ENCODE data around the gene ENDOV.

DNA sequence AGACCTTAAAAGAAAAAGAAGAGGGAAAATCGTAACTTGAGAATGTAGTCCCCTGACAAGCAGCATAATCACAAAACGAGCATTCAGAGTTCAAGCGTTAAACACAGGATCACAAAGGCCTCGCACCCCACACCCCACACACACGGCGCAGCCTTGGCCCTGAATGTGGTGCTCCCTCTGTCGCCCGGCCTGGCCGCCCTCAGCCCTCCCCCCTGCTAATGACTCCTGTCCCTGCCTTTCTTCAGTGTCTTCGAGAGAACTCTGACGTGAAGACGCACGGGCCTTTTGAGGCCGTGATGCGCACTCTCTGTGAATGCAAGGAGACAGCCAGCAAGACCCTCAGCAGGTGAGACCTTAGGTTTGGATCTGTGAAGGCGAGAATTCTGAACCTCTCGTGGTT, 47.5 kb upstream of the ENDOV start:
- TF ChIP-seq EZH2phosphoT487 (IDR thresholded peaks at IDR 0.05; ENCODE audit: low read depth) = no peak
- TF ChIP-seq, protein P1, sequence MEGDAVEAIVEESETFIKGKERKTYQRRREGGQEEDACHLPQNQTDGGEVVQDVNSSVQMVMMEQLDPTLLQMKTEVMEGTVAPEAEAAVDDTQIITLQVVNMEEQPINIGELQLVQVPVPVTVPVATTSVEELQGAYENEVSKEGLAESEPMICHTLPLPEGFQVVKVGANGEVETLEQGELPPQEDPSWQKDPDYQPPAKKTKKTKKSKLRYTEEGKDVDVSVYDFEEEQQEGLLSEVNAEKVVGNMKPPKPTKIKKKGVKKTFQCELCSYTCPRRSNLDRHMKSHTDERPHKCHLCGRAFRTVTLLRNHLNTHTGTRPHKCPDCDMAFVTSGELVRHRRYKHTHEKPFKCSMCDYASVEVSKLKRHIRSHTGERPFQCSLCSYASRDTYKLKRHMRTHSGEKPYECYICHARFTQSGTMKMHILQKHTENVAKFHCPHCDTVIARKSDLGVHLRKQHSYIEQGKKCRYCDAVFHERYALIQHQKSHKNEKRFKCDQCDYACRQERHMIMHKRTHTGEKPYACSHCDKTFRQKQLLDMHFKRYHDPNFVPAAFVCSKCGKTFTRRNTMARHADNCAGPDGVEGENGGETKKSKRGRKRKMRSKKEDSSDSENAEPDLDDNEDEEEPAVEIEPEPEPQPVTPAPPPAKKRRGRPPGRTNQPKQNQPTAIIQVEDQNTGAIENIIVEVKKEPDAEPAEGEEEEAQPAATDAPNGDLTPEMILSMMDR (IDR thresholded peaks at IDR 0.05; ENCODE audit: low read depth, low read length) = no peak

All from OCI-LY3 (cell line).